OCI-M1 (cell line): Measurements from ENCODE around the gene DUSP1.

ENCODE experiments used
- DNase-seq: peaks from one replicate; lab custom pipeline; 2025; lab: John Stamatoyannopoulos, UW

DUSP1 gene

GRCh38 chr5:172724242-172725183, 46.5 kb downstream of the DUSP1 start:
- DNase-seq, result no peak

- DNase-seq, result no peak
These were observed 47.5 kb downstream of the DUSP1 start for GRCh38 chr5:172723508-172723907.

GRCh38 chr5:172722327-172722815, 48.6 kb downstream of the DUSP1 start:
- peak; percentile 3 for DNase-seq

- DNase-seq, result no peak
These were observed 49.3 kb downstream of the DUSP1 start for GRCh38 chr5:172721455-172722326.

- DNase-seq, result no peak
These were observed 50.3 kb downstream of the DUSP1 start for GRCh38 chr5:172720655-172721054.

GRCh38 chr5:172719211-172719610, 51.8 kb downstream of the DUSP1 start:
- no peak for DNase-seq

GRCh38 chr5:172718527-172719114, 52.4 kb downstream of the DUSP1 start:
- DNase-seq, result no peak
